HepG2 (cell line): ENCODE results near the gene PIM3. TPM values are rescaled to one million over a fixed set of nuclear protein-coding genes. Genes with fewer than 3 reads are reported as not detected.

Source experiments
- ATF7-NPFF ChIP-seq: sonication (generic); formaldehyde crosslinking; IDR thresholded peaks from 2 replicates; pipeline ENCODE4 v1.8.1; 2023; ENCODE audit warnings: mild to moderate bottlenecking, low read depth, missing genetic modification reagents, moderate library complexity
- BCLAF1 ChIP-seq: fragments of 450-650 bp; IDR thresholded peaks from 2 replicates; pipeline ENCODE4 v1.6.1; 2017; ENCODE audit warnings: mild to moderate bottlenecking
- CEBPZ ChIP-seq: IDR thresholded peaks from 2 replicates; pipeline ENCODE4 v1.6.1; 2012; ENCODE audit warnings: low read length, improper control_type of control experiment
- ETV6 ChIP-seq: sonication (generic); formaldehyde crosslinking; conservative IDR thresholded peaks from 2 replicates; pipeline ENCODE4 v1.4.0; 2020; ENCODE audit warnings: missing genetic modification reagents
- FLYWCH1 ChIP-seq: sonication (generic); formaldehyde crosslinking; IDR thresholded peaks from 2 replicates; pipeline ENCODE4 v1.8.1; 2023; ENCODE audit warnings: mild to moderate bottlenecking, missing genetic modification reagents
- PAWR ChIP-seq: sonication (generic); formaldehyde crosslinking; IDR thresholded peaks from 2 replicates; pipeline ENCODE4 v1.4.0; 2020; ENCODE audit warnings: missing genetic modification reagents, mild to moderate bottlenecking, borderline replicate concordance
- RBM39 ChIP-seq: fragments of 200-400 bp; formaldehyde crosslinking; IDR thresholded peaks from one replicate; pipeline ENCODE4 v1.6.1; 2018; ENCODE audit warnings: antibody characterized with exemption, mild to moderate bottlenecking, low read depth, low read length; ENCODE audit not compliant: poor library complexity, severe bottlenecking
- ZNF235 ChIP-seq: sonication (generic); formaldehyde crosslinking; IDR thresholded peaks from 2 replicates; pipeline ENCODE4 v1.8.1; 2023; ENCODE audit warnings: mild to moderate bottlenecking, missing genetic modification reagents, borderline replicate concordance
- ZNF337 ChIP-seq: sonication (generic); formaldehyde crosslinking; IDR thresholded peaks from 2 replicates; pipeline ENCODE4 v1.5.1; 2020; ENCODE audit warnings: missing genetic modification reagents, low read depth, mild to moderate bottlenecking, borderline replicate concordance
- ZNF503 ChIP-seq: sonication (generic); formaldehyde crosslinking; IDR thresholded peaks from 2 replicates; pipeline ENCODE4 v1.4.0; 2020; ENCODE audit warnings: missing genetic modification reagents
- ZNF746 ChIP-seq: sonication (generic); formaldehyde crosslinking; IDR thresholded peaks from 2 replicates; pipeline ENCODE4 v1.8.0; 2022; ENCODE audit warnings: mild to moderate bottlenecking, missing genetic modification reagents
- ZSCAN20 ChIP-seq: sonication (generic); formaldehyde crosslinking; IDR thresholded peaks from 2 replicates; pipeline ENCODE4 v1.4.0; 2020; ENCODE audit warnings: missing genetic modification reagents, mild to moderate bottlenecking, borderline replicate concordance
- polyA plus RNA-seq, 8 experiments: library from polyadenylated mRNA; depleted of rRNA in 3 of 8; stranded (reverse) in 7 of 8; unstranded in 1 of 8; fragments of >200 nt; fragmentation: Illumina TruSeq in 4 of 8; extraction: Trizol in 4 of 8; gene quantifications; 2 replicates each; pipeline versions ENCODE4 v1.2.1 to v1.2.3, GENCODE V29; 2011 to 2016; ENCODE audit warnings: low read depth in 4 of 8, missing spikeins in 1 of 8, mixed read lengths in 1 of 8; ENCODE audit not compliant: insufficient read depth in 1 of 8
- total RNA-seq, 5 experiments: library from RNA; depleted of rRNA; stranded (reverse); fragments of >200 nt; fragmentation: Illumina TruSeq; extraction: Trizol; gene quantifications; 2 replicates each; pipeline ENCODE4 v1.2.3, GENCODE V29; 2016; ENCODE audit warnings: low read depth in 1 of 5
- TF ChIP-seq, protein P1 (sequence below), 2 experiments: IDR thresholded peaks; 2 replicates each; pipeline ENCODE4 v1.6.1; 2011 to 2012; ENCODE audit warnings: low read length in 2 of 2, borderline replicate concordance in 1 of 2, low read depth in 1 of 2, mild to moderate bottlenecking in 1 of 2, moderate library complexity in 1 of 2
- TF ChIP-seq, protein P2 (sequence below): sonication (generic); formaldehyde crosslinking; IDR thresholded peaks from 2 replicates; pipeline ENCODE4 v1.8.1; 2023; ENCODE audit warnings: mild to moderate bottlenecking, missing genetic modification reagents

Gene PIM3
- total and polyA plus RNA-seq, 2 of the 13 experiments (the other 11 are each of a cell fraction or from before 2014, with no cell fraction given): 21.6 to 31.2 TPM

- TF ChIP-seq BCLAF1 (no peak), ZNF746 (CRISPR knock-in tag) (peak; percentile 25; the same call in 1 of the 2 replicates), ZNF503 (CRISPR knock-in tag) (no peak; the same call in 1 of the 2 replicates), ZSCAN20 (no peak), ETV6 (no peak), ZNF235 (CRISPR knock-in tag) (no peak), PAWR (CRISPR knock-in tag) (no peak), ZNF337 (no peak), ATF7-NPFF (CRISPR knock-in tag) (peak; percentile 18; the same call in 1 of the 2 replicates), RBM39 (no peak), CEBPZ (no peak), FLYWCH1 (CRISPR knock-in tag) (no peak)
- TF ChIP-seq, protein P1, sequence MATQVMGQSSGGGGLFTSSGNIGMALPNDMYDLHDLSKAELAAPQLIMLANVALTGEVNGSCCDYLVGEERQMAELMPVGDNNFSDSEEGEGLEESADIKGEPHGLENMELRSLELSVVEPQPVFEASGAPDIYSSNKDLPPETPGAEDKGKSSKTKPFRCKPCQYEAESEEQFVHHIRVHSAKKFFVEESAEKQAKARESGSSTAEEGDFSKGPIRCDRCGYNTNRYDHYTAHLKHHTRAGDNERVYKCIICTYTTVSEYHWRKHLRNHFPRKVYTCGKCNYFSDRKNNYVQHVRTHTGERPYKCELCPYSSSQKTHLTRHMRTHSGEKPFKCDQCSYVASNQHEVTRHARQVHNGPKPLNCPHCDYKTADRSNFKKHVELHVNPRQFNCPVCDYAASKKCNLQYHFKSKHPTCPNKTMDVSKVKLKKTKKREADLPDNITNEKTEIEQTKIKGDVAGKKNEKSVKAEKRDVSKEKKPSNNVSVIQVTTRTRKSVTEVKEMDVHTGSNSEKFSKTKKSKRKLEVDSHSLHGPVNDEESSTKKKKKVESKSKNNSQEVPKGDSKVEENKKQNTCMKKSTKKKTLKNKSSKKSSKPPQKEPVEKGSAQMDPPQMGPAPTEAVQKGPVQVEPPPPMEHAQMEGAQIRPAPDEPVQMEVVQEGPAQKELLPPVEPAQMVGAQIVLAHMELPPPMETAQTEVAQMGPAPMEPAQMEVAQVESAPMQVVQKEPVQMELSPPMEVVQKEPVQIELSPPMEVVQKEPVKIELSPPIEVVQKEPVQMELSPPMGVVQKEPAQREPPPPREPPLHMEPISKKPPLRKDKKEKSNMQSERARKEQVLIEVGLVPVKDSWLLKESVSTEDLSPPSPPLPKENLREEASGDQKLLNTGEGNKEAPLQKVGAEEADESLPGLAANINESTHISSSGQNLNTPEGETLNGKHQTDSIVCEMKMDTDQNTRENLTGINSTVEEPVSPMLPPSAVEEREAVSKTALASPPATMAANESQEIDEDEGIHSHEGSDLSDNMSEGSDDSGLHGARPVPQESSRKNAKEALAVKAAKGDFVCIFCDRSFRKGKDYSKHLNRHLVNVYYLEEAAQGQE (IDR thresholded peaks at IDR 0.05; ENCODE audit: borderline replicate concordance in 1 of 2, low read depth in 1 of 2, low read length in 2 of 2): no peak
- TF ChIP-seq, protein P2, sequence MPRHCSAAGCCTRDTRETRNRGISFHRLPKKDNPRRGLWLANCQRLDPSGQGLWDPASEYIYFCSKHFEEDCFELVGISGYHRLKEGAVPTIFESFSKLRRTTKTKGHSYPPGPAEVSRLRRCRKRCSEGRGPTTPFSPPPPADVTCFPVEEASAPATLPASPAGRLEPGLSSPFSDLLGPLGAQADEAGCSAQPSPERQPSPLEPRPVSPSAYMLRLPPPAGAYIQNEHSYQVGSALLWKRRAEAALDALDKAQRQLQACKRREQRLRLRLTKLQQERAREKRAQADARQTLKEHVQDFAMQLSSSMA: no peak
Measured at GRCh38 chr22:49966774-49967705, 6.5 kb downstream of the PIM3 start (continued).
